Loucy (cell line): ENCODE data around the gene ACAN.

Source experiments
- H2AFZ ChIP-seq: fragments of 200-600 bp; sonication (generic); 2 replicates; pipeline ENCODE4 v1.6.0; 2016; ENCODE audit warnings: antibody characterized with exemption, mild to moderate bottlenecking, low read length, moderate library complexity
- H3F3A ChIP-seq: fragments of 200-600 bp; 2 replicates; pipeline ENCODE4 v1.6.0; 2016; ENCODE audit warnings: antibody characterized with exemption, low read depth, mild to moderate bottlenecking
- H3K27me3 ChIP-seq: fragments of 200-600 bp; sonication (generic); 2 replicates; pipeline ENCODE4 v1.6.1; 2014; ENCODE audit warnings: low read length, mild to moderate bottlenecking; ENCODE audit not compliant: insufficient read depth, poor library complexity, severe bottlenecking
- H3K36me3 ChIP-seq: fragments of 200-600 bp; sonication (generic); 2 replicates; pipeline ENCODE4 v1.6.1; 2016; ENCODE audit warnings: low read length; ENCODE audit not compliant: insufficient read depth
- H3K4me1 ChIP-seq: fragments of 200-600 bp; sonication (generic); 2 replicates; pipeline ENCODE4 v1.5.1; 2014; ENCODE audit warnings: low read length, mild to moderate bottlenecking; ENCODE audit not compliant: insufficient read depth, poor library complexity, severe bottlenecking
- H3K4me2 ChIP-seq: fragments of 200-600 bp; sonication (generic); 2 replicates; pipeline ENCODE4 v1.6.0; 2014; ENCODE audit warnings: antibody characterized with exemption, low read length, low read depth, mild to moderate bottlenecking; ENCODE audit not compliant: poor library complexity, severe bottlenecking
- H3K4me3 ChIP-seq: fragments of 200-600 bp; sonication (generic); 2 replicates; pipeline ENCODE4 v1.5.1; 2014; ENCODE audit warnings: low read length, mild to moderate bottlenecking, mixed read lengths; ENCODE audit not compliant: poor library complexity, severe bottlenecking
- H3K79me2 ChIP-seq: fragments of 200-600 bp; sonication (generic); 2 replicates; pipeline ENCODE4 v1.6.1; 2014; ENCODE audit warnings: low read length; ENCODE audit not compliant: insufficient read depth
- H3K9ac ChIP-seq: fragments of 200-600 bp; sonication (generic); 2 replicates; pipeline ENCODE4 v1.6.0; 2014; ENCODE audit warnings: mild to moderate bottlenecking, low read depth, low read length, moderate library complexity; ENCODE audit not compliant: poor library complexity, severe bottlenecking
- H3K9me2 ChIP-seq: fragments of 200-600 bp; sonication (generic); replicated peaks from 2 replicates; pipeline ENCODE4 v1.6.1; 2016; ENCODE audit warnings: low read depth, low read length, mixed read lengths
- H3K9me3 ChIP-seq: fragments of 200-600 bp; sonication (generic); 2 replicates; pipeline ENCODE4 v1.6.1; 2014; ENCODE audit warnings: mild to moderate bottlenecking, antibody characterized with exemption, low read length, low read depth; ENCODE audit not compliant: insufficient read depth
- H4K20me1 ChIP-seq: fragments of 200-600 bp; sonication (generic); 2 replicates; pipeline ENCODE4 v1.6.0; 2014; ENCODE audit warnings: antibody characterized with exemption, low read length, mild to moderate bottlenecking; ENCODE audit not compliant: insufficient read depth, poor library complexity, severe bottlenecking
- CTCF ChIP-seq: fragments of 200-600 bp; sonication (generic); conservative IDR thresholded peaks from 2 replicates; pipeline ENCODE4 v1.5.1; 2014; ENCODE audit warnings: mild to moderate bottlenecking, antibody characterized with exemption, low read length
- EZH2phosphoT487 ChIP-seq: fragments of 200-600 bp; IDR thresholded peaks from 2 replicates; pipeline ENCODE4 v1.6.1; 2018; ENCODE audit warnings: antibody characterized with exemption, mild to moderate bottlenecking, moderate library complexity, borderline replicate concordance

Gene ACAN

GRCh38 chr15:88835646-88836045, 32.4 kb downstream of the ACAN start:
- Histone ChIP-seq H3K4me2 (no peak overlapping the region), H3K9me2 (no peaks in the 10 kb centered on the region), H3F3A (no peaks in the 10 kb centered on the region), H3K36me3 (no peaks in the 10 kb centered on the region), H3K4me1 (no peaks in the 10 kb centered on the region), H3K27me3 (no peaks in the 10 kb centered on the region), H2AFZ (no peak overlapping the region), H3K9ac (no peak overlapping the region), H3K9me3 (no peaks in the 10 kb centered on the region), H3K4me3 (no peak overlapping the region), H4K20me1 (no peaks in the 10 kb centered on the region), H3K79me2 (no peaks in the 10 kb centered on the region)
- TF ChIP-seq EZH2phosphoT487: no peak
- no peak for TF ChIP-seq CTCF

GRCh38 chr15:88838667-88839066, 35.4 kb downstream of the ACAN start:
- Histone ChIP-seq H2AFZ (no peak overlapping the region), H3K9ac (no peak overlapping the region), H3K9me2 (no peaks in the 10 kb centered on the region), H3K79me2 (no peaks in the 10 kb centered on the region), H4K20me1 (no peaks in the 10 kb centered on the region), H3K4me3 (no peak overlapping the region), H3K9me3 (no peaks in the 10 kb centered on the region), H3K4me1 (no peaks in the 10 kb centered on the region), H3K36me3 (no peaks in the 10 kb centered on the region), H3F3A (no peaks in the 10 kb centered on the region), H3K4me2 (no peak overlapping the region), H3K27me3 (no peaks in the 10 kb centered on the region)
- no peak for TF ChIP-seq CTCF
- no peak for TF ChIP-seq EZH2phosphoT487

- H3K4me1 ChIP-seq: no peaks in the 10 kb centered on the region
- no peaks in the 10 kb centered on the region for H3K79me2 ChIP-seq
- no peak overlapping the region for H3K4me2 ChIP-seq
- H3K4me3 ChIP-seq: no peak overlapping the region
- TF ChIP-seq CTCF (no peak), EZH2phosphoT487 (no peak)
- no peaks in the 10 kb centered on the region for H3K36me3 ChIP-seq
- no peaks in the 10 kb centered on the region for H4K20me1 ChIP-seq
- no peaks in the 10 kb centered on the region for H3K27me3 ChIP-seq
- no peaks in the 10 kb centered on the region for H3K9me3 ChIP-seq
- H3K9ac ChIP-seq: no peak overlapping the region
- H3F3A ChIP-seq: no peaks in the 10 kb centered on the region
- H3K9me2 ChIP-seq: no peaks in the 10 kb centered on the region
- H2AFZ ChIP-seq: no peak overlapping the region
These were observed 35.9 kb downstream of the ACAN start for GRCh38 chr15:88839146-88839545.
